GM19468 (cell line): ENCODE data around the gene SLC44A1.

Source experiments
- ATAC-seq: cut with Tn5 transposase; IDR thresholded peaks from one replicate; pipeline ENCODE4 v1.9.1; 2021; ENCODE audit warnings: mild to moderate bottlenecking, moderate library complexity, moderate number of reproducible peaks; ENCODE audit not compliant: unreplicated experiment; ENCODE audit errors: extremely low read depth

The SLC44A1 gene

DNA sequence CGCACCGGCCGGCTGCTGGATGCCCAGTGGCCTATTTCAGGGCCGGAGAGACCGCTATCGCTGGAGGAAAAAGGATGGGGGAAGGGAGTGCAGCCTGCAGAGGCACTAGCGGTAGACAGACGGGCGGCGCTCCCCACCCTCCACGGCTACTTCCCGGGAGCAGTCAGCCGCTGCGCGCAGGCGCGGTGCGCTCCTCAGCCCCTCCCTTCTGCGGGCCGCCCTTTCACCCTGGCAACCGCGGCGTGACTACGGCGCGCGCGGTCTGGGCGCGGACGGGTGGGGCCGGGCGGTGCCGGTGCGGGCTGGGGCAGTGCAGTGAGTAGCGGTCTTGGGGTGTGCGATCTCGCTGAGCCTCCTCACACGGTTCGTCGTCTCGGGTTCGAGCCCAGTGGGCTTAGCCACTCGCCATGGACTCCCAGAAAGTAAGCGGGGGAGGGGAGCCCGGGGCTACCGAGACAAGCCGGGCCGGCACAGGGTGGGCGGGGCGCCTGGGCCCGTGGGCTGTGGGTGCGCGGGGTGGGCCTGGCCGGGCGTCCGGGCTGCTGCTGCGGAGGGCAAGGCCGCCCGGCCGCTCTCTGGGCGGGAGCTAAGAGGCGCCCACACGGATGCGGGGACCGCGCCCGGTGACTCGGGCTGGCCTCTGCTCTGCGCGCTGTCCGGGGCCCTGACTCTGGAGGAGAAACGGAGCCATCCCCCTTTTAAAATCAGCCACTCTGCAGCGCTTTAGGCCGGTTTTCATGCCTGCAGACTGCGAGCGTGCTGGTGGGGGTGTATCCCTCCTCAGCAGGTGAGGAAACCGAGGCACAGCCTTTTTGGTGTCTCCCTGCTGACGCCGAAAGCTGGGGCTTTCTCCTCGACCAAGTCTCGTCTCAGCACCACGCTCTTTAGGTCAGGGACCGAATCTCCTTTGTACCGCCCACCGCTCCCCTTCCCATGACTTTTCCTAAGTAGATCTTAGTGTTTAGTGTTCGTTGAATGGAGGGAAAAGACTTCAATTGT lies 203.7 kb downstream of the SLC44A1 start, which contains the start of gene FSD1L:
TSS of gene FSD1L (plus strand) at position 221 of the 999 bp plus-strand sequence. CDS start at position 408, 187 bp downstream.
- peak; percentile 88 for ATAC-seq

GRCh38 chr9:105449081-105449480 lies 204.6 kb downstream of the SLC44A1 start:
- ATAC-seq, result no peak

DNA sequence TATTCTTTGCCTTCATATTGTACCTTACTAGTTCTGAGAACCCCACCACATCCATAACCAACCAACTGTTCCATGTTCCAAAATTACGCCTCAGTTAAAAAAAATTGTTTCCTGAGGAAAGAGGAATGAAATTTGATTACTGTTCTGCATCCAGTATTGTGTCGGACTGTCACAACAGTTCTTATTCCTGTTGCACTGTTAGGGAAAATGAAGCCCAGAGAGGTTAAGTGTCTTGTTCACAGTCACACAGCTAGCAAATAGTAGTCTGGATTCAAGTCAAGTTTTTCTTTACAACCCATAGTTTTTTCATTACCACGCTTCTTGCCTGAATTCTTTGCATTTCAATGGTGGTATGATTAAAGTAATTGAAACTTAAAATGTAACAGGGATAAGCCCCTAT lies 207.7 kb downstream of the SLC44A1 start:
- ATAC-seq, result no peak

GRCh38 chr9:105455836-105456475 lies 211.5 kb downstream of the SLC44A1 start:
- ATAC-seq, result no peak

GRCh38 chr9:105457560-105458294 lies 213.3 kb downstream of the SLC44A1 start:
- no peak for ATAC-seq

- no peak for ATAC-seq
These were observed 214.0 kb downstream of the SLC44A1 start for GRCh38 chr9:105458404-105458803.

- no peak for ATAC-seq
These were observed 214.9 kb downstream of the SLC44A1 start for GRCh38 chr9:105459336-105459735.

DNA sequence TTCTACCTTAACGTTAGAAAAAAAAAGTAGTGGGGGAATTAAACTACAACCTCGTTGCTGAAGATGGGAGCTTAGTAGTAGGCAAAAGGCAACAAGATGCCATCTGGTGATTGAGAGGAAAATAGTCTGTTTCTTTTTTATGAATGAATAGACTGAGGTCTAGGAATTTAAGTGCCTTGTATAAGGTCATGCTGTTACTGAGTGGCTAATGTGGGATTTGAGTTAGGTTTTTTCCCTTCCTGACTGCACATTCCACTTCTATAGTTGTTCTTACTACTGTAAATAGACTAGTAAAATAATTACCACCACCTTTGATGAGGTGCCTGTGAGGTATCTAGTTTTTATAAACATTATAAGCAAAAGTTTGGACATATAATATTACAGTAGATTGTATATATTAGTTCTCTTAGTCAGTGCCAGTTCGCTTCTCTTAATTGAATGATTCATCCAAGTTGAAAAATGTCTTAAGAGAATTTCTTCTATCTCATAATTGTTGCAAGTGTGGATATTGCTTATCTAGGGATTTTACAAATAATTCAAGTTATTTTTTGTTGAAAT lies 222.5 kb downstream of the SLC44A1 start:
- no peak for ATAC-seq

DNA sequence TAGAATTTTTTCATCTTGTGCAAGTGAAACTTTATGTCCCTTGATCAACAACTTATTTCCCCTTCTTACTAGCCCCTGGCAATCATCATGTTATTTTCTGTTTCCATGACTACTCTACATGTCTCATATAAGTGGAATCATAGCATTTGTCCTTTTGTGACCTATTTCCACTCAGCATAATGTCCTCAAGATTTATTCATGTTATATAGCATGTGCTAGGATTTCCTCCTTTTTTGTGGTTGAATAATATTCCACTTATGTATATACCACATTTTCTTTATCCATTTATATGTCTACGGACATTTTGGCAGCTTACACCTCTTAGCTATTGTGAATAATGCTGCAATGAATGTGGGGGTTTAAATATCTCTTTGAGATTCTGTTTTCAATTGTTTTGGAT lies 224.4 kb downstream of the SLC44A1 start:
- ATAC-seq, result no peak

- ATAC-seq, result no peak
These were observed 228.8 kb downstream of the SLC44A1 start for GRCh38 chr9:105473221-105473620.

DNA sequence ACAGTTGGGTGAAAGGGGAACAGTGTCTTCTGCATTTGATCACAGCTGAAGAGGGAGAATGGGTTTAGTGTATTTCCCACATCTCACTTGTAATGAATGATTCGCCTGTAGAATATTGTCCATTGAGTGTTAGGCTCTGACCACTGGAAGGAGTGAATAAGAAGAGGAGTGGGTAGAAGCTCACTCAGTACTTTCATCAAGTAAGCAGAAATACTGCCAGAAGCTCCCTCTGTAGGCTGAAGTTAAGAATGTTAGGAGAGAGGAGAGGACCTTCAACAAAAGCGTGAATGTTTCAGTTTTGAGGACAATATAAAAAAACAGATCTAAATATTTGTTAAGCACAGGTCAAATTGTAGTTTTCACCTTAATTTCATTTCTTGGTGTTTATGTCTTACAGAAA lies 230.9 kb downstream of the SLC44A1 start:
- ATAC-seq, result no peak

DNA sequence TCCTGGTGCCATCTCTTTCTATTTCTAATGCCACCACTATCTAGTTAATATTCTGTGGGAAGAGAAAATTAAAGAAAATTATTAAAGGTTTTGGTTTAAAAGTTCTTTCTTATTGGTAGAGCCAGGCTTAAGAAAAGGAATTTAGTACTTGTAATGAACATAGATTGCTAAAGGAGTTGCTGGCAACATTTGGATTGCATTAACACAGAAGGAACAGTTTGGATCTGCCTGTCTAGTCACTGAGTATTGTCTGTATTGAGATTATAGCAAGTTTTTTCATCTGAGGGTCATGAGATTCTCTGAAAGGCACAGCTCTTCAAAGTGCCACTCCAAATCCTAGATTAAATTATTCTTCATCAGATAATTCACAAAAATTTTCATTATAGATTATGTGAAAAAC lies 235.4 kb downstream of the SLC44A1 start:
- no peak for ATAC-seq

GRCh38 chr9:105483618-105484017 lies 239.2 kb downstream of the SLC44A1 start:
- ATAC-seq, result peak; percentile 60

- no peak for ATAC-seq
These were observed 239.8 kb downstream of the SLC44A1 start for GRCh38 chr9:105484226-105484625.

DNA sequence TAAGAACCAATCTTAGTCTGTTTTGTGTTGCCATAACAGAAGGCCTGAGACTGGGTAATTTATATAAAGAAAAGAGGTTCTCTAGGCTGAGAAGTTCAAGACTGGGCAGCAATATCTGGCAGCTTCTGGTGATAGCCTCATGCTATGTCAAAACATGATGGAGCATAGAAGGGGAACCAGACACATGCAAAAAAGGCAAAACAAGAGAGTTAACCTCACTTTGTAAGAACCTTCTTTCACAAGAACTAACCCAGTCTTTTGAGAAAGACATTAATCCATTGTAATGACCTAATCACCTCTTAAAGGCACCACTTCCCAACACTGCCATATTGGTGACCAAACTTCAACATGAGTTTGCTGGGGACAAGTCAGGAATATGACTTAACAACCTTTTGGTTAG lies 240.7 kb downstream of the SLC44A1 start:
- ATAC-seq, result no peak
